ENCODE measurements around the gene TEX264.

TEX264 gene

GRCh38 chr3:51691949-51692348 lies 20.9 kb downstream of the TEX264 start:
- Mint-ChIP-seq H3K27ac (no peak overlapping the region), H3K36me3 (ENCODE audit: low read depth) (no peaks in the 10 kb centered on the region)

GRCh38 chr3:51692980-51693395 lies 21.9 kb downstream of the TEX264 start:
- no peak for TF ChIP-seq CTCF (IDR thresholded peaks at IDR 0.05; ENCODE audit: unreplicated experiment in 3 of 3)
- H3K27me3 Mint-ChIP-seq (ENCODE audit: low read depth), result no peaks in the 10 kb centered on the region
- no peak overlapping the region for H3K27ac Mint-ChIP-seq
- no peak overlapping the region for H3K4me3 Mint-ChIP-seq
- no peaks in the 10 kb centered on the region for H3K4me1 Mint-ChIP-seq
- H3K36me3 Mint-ChIP-seq (ENCODE audit: low read depth), result peaks cover under 1% of the 10 kb centered on the region
- no peaks in the 10 kb centered on the region for H3K9me3 Mint-ChIP-seq

More at GRCh38 chr3:51691949-51692348, 20.9 kb downstream of the TEX264 start:
- Mint-ChIP-seq H3K27me3 (ENCODE audit: low read depth) (no peaks in the 10 kb centered on the region), H3K4me1 (peaks cover 10% of the 10 kb centered on the region), H3K4me3 (no peak overlapping the region), H3K9me3 (no peaks in the 10 kb centered on the region)
- no peak for TF ChIP-seq CTCF (IDR thresholded peaks at IDR 0.05; ENCODE audit: unreplicated experiment in 3 of 3)

GRCh38 chr3:51696954-51697353 lies 25.9 kb downstream of the TEX264 start:
- Mint-ChIP-seq H3K27ac (no peak overlapping the region), H3K4me3 (no peak overlapping the region), H3K27me3 (ENCODE audit: low read depth) (no peaks in the 10 kb centered on the region), H3K36me3 (ENCODE audit: low read depth) (peaks cover 20% of the 10 kb centered on the region), H3K9me3 (no peaks in the 10 kb centered on the region), H3K4me1 (no peaks in the 10 kb centered on the region)
- TF ChIP-seq CTCF (IDR thresholded peaks at IDR 0.05; ENCODE audit: unreplicated experiment in 3 of 3), result no peak

GRCh38 chr3:51698209-51698608 lies 27.2 kb downstream of the TEX264 start:
- H3K4me1 Mint-ChIP-seq, result no peaks in the 10 kb centered on the region
- no peaks in the 10 kb centered on the region for H3K9me3 Mint-ChIP-seq
- no peak overlapping the region for H3K4me3 Mint-ChIP-seq
- no peak for TF ChIP-seq CTCF (IDR thresholded peaks at IDR 0.05; ENCODE audit: unreplicated experiment in 3 of 3)
- H3K27ac Mint-ChIP-seq, result no peak overlapping the region
- H3K36me3 Mint-ChIP-seq (ENCODE audit: low read depth), result peaks cover 20% of the 10 kb centered on the region
- H3K27me3 Mint-ChIP-seq (ENCODE audit: low read depth), result no peaks in the 10 kb centered on the region

GRCh38 chr3:51700403-51700802 lies 29.4 kb downstream of the TEX264 start:
- Mint-ChIP-seq H3K4me1 (no peaks in the 10 kb centered on the region), H3K27ac (no peak overlapping the region), H3K36me3 (ENCODE audit: low read depth) (peaks cover 20% of the 10 kb centered on the region), H3K9me3 (no peaks in the 10 kb centered on the region), H3K4me3 (no peak overlapping the region), H3K27me3 (ENCODE audit: low read depth) (peaks cover 4% of the 10 kb centered on the region)
- no peak for TF ChIP-seq CTCF (IDR thresholded peaks at IDR 0.05; ENCODE audit: unreplicated experiment in 3 of 3)

- no peaks in the 10 kb centered on the region for H3K9me3 Mint-ChIP-seq
These were observed 31.1 kb downstream of the TEX264 start for GRCh38 chr3:51702156-51702555.

More at GRCh38 chr3:51702156-51702555, 31.1 kb downstream of the TEX264 start:
- Mint-ChIP-seq H3K27me3 (ENCODE audit: low read depth) (peaks cover 16% of the 10 kb centered on the region), H3K27ac (no peak overlapping the region), H3K4me1 (peaks cover under 1% of the 10 kb centered on the region), H3K4me3 (no peak overlapping the region), H3K36me3 (ENCODE audit: low read depth) (peaks cover 20% of the 10 kb centered on the region)
- TF ChIP-seq CTCF (IDR thresholded peaks at IDR 0.05; ENCODE audit: unreplicated experiment in 3 of 3), result no peak
